NCI-H446 treated with DMSO at 0.1 percent for 48 hours (cell line): ENCODE measurements around the gene RTP3.

Source experiments
- DNase-seq: peaks from one replicate; lab custom pipeline; 2025; lab: John Stamatoyannopoulos, UW

The RTP3 gene

GRCh38 chr3:46469680-46470357 is 28.0 kb upstream of the RTP3 start:
- DNase-seq = no peak

- DNase-seq = no peak
These were observed 26.9 kb upstream of the RTP3 start for GRCh38 chr3:46470831-46471230.

- no peak for DNase-seq
These were observed 26.3 kb upstream of the RTP3 start for GRCh38 chr3:46471371-46471914.

GRCh38 chr3:46472736-46473135 is 25.0 kb upstream of the RTP3 start:
- no peak for DNase-seq

- no peak for DNase-seq
These were observed 20.6 kb upstream of the RTP3 start for GRCh38 chr3:46477145-46477544.

GRCh38 chr3:46477756-46478155 is 20.0 kb upstream of the RTP3 start:
- DNase-seq = no peak

- no peak for DNase-seq
These were observed 19.4 kb upstream of the RTP3 start for GRCh38 chr3:46478341-46478740.

- DNase-seq = no peak
These were observed 18.8 kb upstream of the RTP3 start for GRCh38 chr3:46479021-46479420.

GRCh38 chr3:46479696-46480095 is 18.1 kb upstream of the RTP3 start:
- no peak for DNase-seq

GRCh38 chr3:46480491-46481195 is 17.1 kb upstream of the RTP3 start:
- DNase-seq = no peak

- DNase-seq = no peak
These were observed 16.1 kb upstream of the RTP3 start for GRCh38 chr3:46481636-46482035.

GRCh38 chr3:46482632-46483350 is 15.0 kb upstream of the RTP3 start:
- DNase-seq = no peak

GRCh38 chr3:46483825-46484224 is 14.0 kb upstream of the RTP3 start:
- DNase-seq = no peak

- no peak for DNase-seq
These were observed 13.4 kb upstream of the RTP3 start for GRCh38 chr3:46484388-46484787.

- no peak for DNase-seq
These were observed 12.6 kb upstream of the RTP3 start for GRCh38 chr3:46484911-46485778.

- no peak for DNase-seq
These were observed 12.0 kb upstream of the RTP3 start for GRCh38 chr3:46485779-46486175.

- no peak for DNase-seq
These were observed 8.9 kb upstream of the RTP3 start for GRCh38 chr3:46488735-46489361.

GRCh38 chr3:46489381-46489780 is 8.4 kb upstream of the RTP3 start:
- DNase-seq = no peak

- no peak for DNase-seq
These were observed 7.9 kb upstream of the RTP3 start for GRCh38 chr3:46489875-46490274.

GRCh38 chr3:46490338-46491084 is 7.3 kb upstream of the RTP3 start:
- no peak for DNase-seq
